IMR-90 (cell line): ENCODE measurements around the gene TM9SF4. TPM values are rescaled to one million over a fixed set of nuclear protein-coding genes. Genes with fewer than 3 reads are reported as not detected.

ENCODE experiments used
- ATAC-seq: fragments of 200-7000 bp; cut with Tn5 transposase; 2 replicates; pipeline ENCODE4 v1.9.1; 2020; ENCODE audit warnings: low read depth, mild to moderate bottlenecking, moderate library complexity
- BruUV-seq: library from RNA; stranded (reverse); fragments of 400-500 nt; replicated peaks from 2 replicates; lab custom pipeline; 2021; lab: Mats Ljungman, UMichigan
- CTCF ChIA-PET: fragments of 300-600 bp; formaldehyde crosslinking; extraction: SDS; loops from one replicate; lab custom pipeline; 2021; ENCODE audit warnings: antibody characterized with exemption; lab: Yijun Ruan, JAX
- POLR2A ChIA-PET: fragments of 300-600 bp; sonication (Branson Sonifier 250); formaldehyde crosslinking; loops from one replicate; lab custom pipeline; 2022; ENCODE audit warnings: antibody characterized with exemption; ENCODE audit not compliant: unreplicated experiment; lab: Charles Lee
- DNase-seq: peaks from one replicate; pipeline ENCODE4 v3.0.0; 2013
- H2AFZ ChIP-seq: replicated peaks from 2 replicates; pipeline ENCODE3; 2013; ENCODE audit warnings: low read length, mild to moderate bottlenecking; ENCODE audit not compliant: poor library complexity
- H2AK5ac ChIP-seq: 2 replicates; pipeline ENCODE4 v1.6.1; 2013; ENCODE audit warnings: low read depth, low read length, inconsistent platforms
- H2AK9ac ChIP-seq: replicated peaks from 2 replicates; pipeline ENCODE3; 2013; ENCODE audit warnings: mild to moderate bottlenecking, low read depth, low read length, moderate library complexity; ENCODE audit not compliant: poor library complexity
- H2BK120ac ChIP-seq: 2 replicates; pipeline ENCODE4 v1.6.1; 2013; ENCODE audit warnings: low read depth, low read length, inconsistent platforms
- H2BK15ac ChIP-seq: 3 replicates; pipeline ENCODE4 v1.6.1; 2013; ENCODE audit warnings: low read depth, low read length, inconsistent platforms
- H2BK20ac ChIP-seq: 2 replicates; pipeline ENCODE4 v1.6.1; 2013; ENCODE audit warnings: low read depth, mild to moderate bottlenecking, inconsistent platforms, low read length, moderate library complexity
- H2BK5ac ChIP-seq: 2 replicates; pipeline ENCODE4 v1.6.1; 2013; ENCODE audit warnings: mild to moderate bottlenecking, low read depth, low read length, inconsistent platforms; ENCODE audit not compliant: poor library complexity, severe bottlenecking
- H3K14ac ChIP-seq: replicated peaks from 2 replicates; pipeline ENCODE4 v1.6.1; 2013; ENCODE audit warnings: low read depth, low read length, inconsistent platforms
- H3K18ac ChIP-seq: 2 replicates; pipeline ENCODE4 v1.6.1; 2013; ENCODE audit warnings: low read depth, low read length, control low read depth
- H3K23ac ChIP-seq: 2 replicates; pipeline ENCODE4 v1.6.1; 2013; ENCODE audit warnings: low read depth, low read length, inconsistent platforms
- H3K27ac ChIP-seq: 2 replicates; pipeline ENCODE4 v1.5.1; 2013; ENCODE audit warnings: mild to moderate bottlenecking, control low read depth, low read length; ENCODE audit not compliant: insufficient read depth
- H3K27me3 ChIP-seq: 2 replicates; pipeline ENCODE4 v1.6.1; 2013; ENCODE audit warnings: low read length; ENCODE audit not compliant: control insufficient read depth, insufficient read depth
- H3K36me3 ChIP-seq: 2 replicates; pipeline ENCODE4 v1.6.1; 2013; ENCODE audit warnings: low read length, mixed read lengths; ENCODE audit not compliant: control insufficient read depth, insufficient read depth
- H3K4ac ChIP-seq: 2 replicates; pipeline ENCODE4 v1.6.1; 2013; ENCODE audit warnings: low read depth, low read length, inconsistent platforms
- H3K4me1 ChIP-seq: 2 replicates; pipeline ENCODE4 v1.6.1; 2013; ENCODE audit warnings: low read length, mixed read lengths; ENCODE audit not compliant: control insufficient read depth, insufficient read depth
- H3K4me2 ChIP-seq: 2 replicates; pipeline ENCODE4 v1.6.1; 2013; ENCODE audit warnings: low read depth, mild to moderate bottlenecking, control low read depth, low read length, moderate library complexity
- H3K4me3 ChIP-seq: 2 replicates; pipeline ENCODE4 v1.5.1; 2013; ENCODE audit warnings: low read depth, mild to moderate bottlenecking, control low read depth, low read length, moderate library complexity; ENCODE audit not compliant: insufficient read depth
- H3K56ac ChIP-seq: 2 replicates; pipeline ENCODE4 v1.6.1; 2013; ENCODE audit warnings: low read length, inconsistent platforms; ENCODE audit not compliant: insufficient read depth; ENCODE audit errors: extremely low read depth
- H3K79me1 ChIP-seq, 2 experiments: 2 replicates each; pipeline ENCODE4 v1.6.1; 2013; ENCODE audit warnings: low read length in 2 of 2, inconsistent platforms in 1 of 2, low read depth in 1 of 2
- H3K9ac ChIP-seq: 2 replicates; pipeline ENCODE4 v1.6.1; 2013; ENCODE audit warnings: low read depth, low read length, control low read depth
- H3K9me1 ChIP-seq: 2 replicates; pipeline ENCODE4 v1.6.1; 2013; ENCODE audit warnings: low read length, inconsistent platforms; ENCODE audit not compliant: insufficient read depth
- H3K9me3 ChIP-seq: 2 replicates; pipeline ENCODE4 v1.6.1; 2013; ENCODE audit warnings: low read length; ENCODE audit not compliant: control insufficient read depth, insufficient read depth
- H4K20me1 ChIP-seq: 2 replicates; pipeline ENCODE4 v1.6.1; 2013; ENCODE audit warnings: low read length, inconsistent platforms; ENCODE audit not compliant: insufficient read depth
- H4K5ac ChIP-seq: 2 replicates; pipeline ENCODE4 v1.6.1; 2013; ENCODE audit warnings: mild to moderate bottlenecking, low read depth, low read length, control low read depth
- H4K8ac ChIP-seq, 2 experiments: 2 replicates each; pipeline ENCODE4 v1.6.1; 2013; ENCODE audit warnings: low read depth in 2 of 2, low read length in 2 of 2, control low read depth in 1 of 2, inconsistent platforms in 1 of 2
- H4K91ac ChIP-seq: 2 replicates; pipeline ENCODE4 v1.6.1; 2013; ENCODE audit warnings: low read depth, low read length, inconsistent platforms; ENCODE audit not compliant: insufficient read depth
- BHLHE40 ChIP-seq: fragments of 150-350 bp; IDR thresholded peaks from 2 replicates; pipeline ENCODE4 v1.6.1; 2016; ENCODE audit warnings: mild to moderate bottlenecking, low read depth, low read length
- CEBPB ChIP-seq: IDR thresholded peaks from 2 replicates; pipeline ENCODE4 v1.6.1; 2012; ENCODE audit warnings: low read depth, low read length, improper control_type of control experiment
- CHD1 ChIP-seq: IDR thresholded peaks from 2 replicates; pipeline ENCODE4 v1.6.1; 2012; ENCODE audit warnings: low read depth, low read length, improper control_type of control experiment
- MXI1 ChIP-seq: IDR thresholded peaks from 2 replicates; pipeline ENCODE4 v1.6.1; 2012; ENCODE audit warnings: low read depth, mild to moderate bottlenecking, low read length, moderate library complexity, borderline replicate concordance
- NFE2L2 ChIP-seq: fragments of 150-350 bp; IDR thresholded peaks from 2 replicates; pipeline ENCODE4 v1.6.1; 2016; ENCODE audit warnings: low read depth, mild to moderate bottlenecking, low read length
- RFX5 ChIP-seq: IDR thresholded peaks from 2 replicates; pipeline ENCODE4 v1.8.0; 2012; ENCODE audit warnings: low read depth, mild to moderate bottlenecking, low read length, moderate library complexity
- WGBS, 2 experiments: methylation state at CpG; one replicate each; pipeline versions ENCODE4 v1.1.5 to v1.1.7; 2013; ENCODE audit warnings: missing lambda C conversion rate in 2 of 2; ENCODE audit not compliant: insufficient read length in 1 of 2; ENCODE audit errors: extremely low coverage in 2 of 2; 5-methylcytosine and 5-hydroxymethylcytosine counted together
- dilution Hi-C: fragments of 300-500 bp; cut with HindIII; formaldehyde crosslinking; loops from one replicate; pipeline ENCODE4 v1.14.3; 2018; ENCODE audit warnings: low sequenced_read_pairs; ENCODE audit not compliant: unreplicated experiment
- in situ Hi-C: fragments of 300-500 bp; cut with MboI; formaldehyde crosslinking; loops from 3 replicates; pipeline ENCODE4 v1.14.3; 2019; ENCODE audit warnings: low sequenced_read_pairs, inconsistent platforms, mixed read lengths
- intact Hi-C: fragments of 100-400 bp; cut with micrococcal nuclease; formaldehyde crosslinking; loops from 2 replicates; pipeline ENCODE4 v1.10.0; 2022
- polyA plus RNA-seq, 3 experiments: library from polyadenylated mRNA; depleted of rRNA; stranded (reverse); fragments of >200 nt; gene quantifications; 2 replicates each; pipeline ENCODE4 v1.2.3, GENCODE V29; 2012; ENCODE audit warnings: low replicate concordance in 1 of 3
- total RNA-seq: library from RNA; depleted of rRNA; stranded (reverse); fragments of >200 nt; gene quantifications from 2 replicates; pipeline ENCODE4 v1.2.3, GENCODE V29; 2012
- TF ChIP-seq, protein P1 (sequence below): fragments of 150-350 bp; IDR thresholded peaks from 2 replicates; pipeline ENCODE4 v1.6.1; 2017; ENCODE audit warnings: mild to moderate bottlenecking, antibody characterized with exemption, low read length, low read depth

The TM9SF4 gene
- total and polyA plus RNA-seq, 2 of the 4 experiments (the other 2 are of a cell fraction): 35.3 to 59.1 TPM

DNA sequence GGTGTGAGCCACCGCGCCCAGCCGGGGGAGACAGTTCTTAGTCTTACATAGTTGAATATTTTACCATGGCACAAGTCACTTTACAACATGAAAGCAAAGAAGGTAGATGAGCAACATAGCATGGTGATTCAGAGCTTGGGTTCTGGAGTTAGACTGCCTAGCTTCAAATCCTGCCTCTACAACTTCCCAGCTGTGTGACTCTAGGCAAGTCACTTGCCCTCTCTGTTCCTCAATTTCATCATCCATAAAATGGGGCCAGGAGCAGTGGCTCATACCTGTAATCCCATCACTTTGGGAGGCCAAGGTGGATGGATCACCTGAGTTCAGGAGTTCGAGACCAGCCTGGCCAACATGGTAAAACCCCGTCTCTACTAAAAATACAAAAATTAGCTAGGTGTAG is 31.2 kb upstream of the TM9SF4 start:
- H2AK5ac ChIP-seq: no peak overlapping the region
- H3K79me1 ChIP-seq: no peaks in the 10 kb centered on the region
- no peaks in the 10 kb centered on the region for H4K20me1 ChIP-seq
- H2BK120ac ChIP-seq: no peak overlapping the region
- no peak overlapping the region for H3K4ac ChIP-seq
- no peak overlapping the region for H3K4me3 ChIP-seq
- no peak overlapping the region for H2AK9ac ChIP-seq
- no peak overlapping the region for H3K27ac ChIP-seq
- no peak overlapping the region for H2BK15ac ChIP-seq
- no peak overlapping the region for H4K91ac ChIP-seq
- H3K9me1 ChIP-seq: no peaks in the 10 kb centered on the region
- no peak overlapping the region for H2AFZ ChIP-seq
- WGBS, 2 experiments: no CpG with 5 or more reads among the region's 5 CpGs
- H3K18ac ChIP-seq: no peak overlapping the region
- no TSS peak for BruUV-seq
- in situ Hi-C loops (no loop called here), dilution Hi-C loops (no loop called here), intact Hi-C loops (no loop called here)
- ChIA-PET POLR2A (no interaction called here), CTCF (no interaction called here)
- H4K5ac ChIP-seq: no peak overlapping the region
- H3K4me2 ChIP-seq: no peak overlapping the region
- ATAC-seq (no peak), DNase-seq (no peak)
- H4K8ac ChIP-seq: no peak overlapping the region
- H3K56ac ChIP-seq: no peak overlapping the region
- no peaks in the 10 kb centered on the region for H3K4me1 ChIP-seq
- H3K14ac ChIP-seq: no peak overlapping the region
- no peaks in the 10 kb centered on the region for H3K36me3 ChIP-seq
- H2BK5ac ChIP-seq: no peak overlapping the region
- peaks cover 72% of the 10 kb centered on the region for H3K27me3 ChIP-seq
- H3K9ac ChIP-seq: no peak overlapping the region
- TF ChIP-seq BHLHE40 (no peak), CEBPB (no peak), NFE2L2 (no peak), CHD1 (no peak), MXI1 (no peak), RFX5 (no peak)
- TF ChIP-seq, protein P1, sequence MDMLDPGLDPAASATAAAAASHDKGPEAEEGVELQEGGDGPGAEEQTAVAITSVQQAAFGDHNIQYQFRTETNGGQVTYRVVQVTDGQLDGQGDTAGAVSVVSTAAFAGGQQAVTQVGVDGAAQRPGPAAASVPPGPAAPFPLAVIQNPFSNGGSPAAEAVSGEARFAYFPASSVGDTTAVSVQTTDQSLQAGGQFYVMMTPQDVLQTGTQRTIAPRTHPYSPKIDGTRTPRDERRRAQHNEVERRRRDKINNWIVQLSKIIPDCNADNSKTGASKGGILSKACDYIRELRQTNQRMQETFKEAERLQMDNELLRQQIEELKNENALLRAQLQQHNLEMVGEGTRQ: no peak
- H3K9me3 ChIP-seq: no peaks in the 10 kb centered on the region
- no peak overlapping the region for H3K23ac ChIP-seq
- H2BK20ac ChIP-seq: no peak overlapping the region
